ENCODE results near the gene GRSF1. TPM values are rescaled to one million over a fixed set of nuclear protein-coding genes. Genes with fewer than 3 reads are reported as not detected.
"Not testable (repeated sequence)": the region's sequence is repeated elsewhere in the genome, so short reads cannot be mapped to it uniquely, and the experiment has no call there.

Gene GRSF1
- total RNA-seq, 1 donor from 2014 or later = 83.4 TPM

GRCh38 chr4:70841211-70841610 is 1.5 kb upstream of the GRSF1 start:
- Mint-ChIP-seq H3K4me1 (ENCODE audit: low read depth) (peaks cover 13% of the 10 kb centered on the region), H3K27me3 (ENCODE audit: low read depth) (no peaks in the 10 kb centered on the region), H3K36me3 (ENCODE audit: low read depth) (no peaks in the 10 kb centered on the region), H3K4me3 (ENCODE audit: unreplicated experiment) (no peak overlapping the region), H3K27ac (ENCODE audit: unreplicated experiment) (no peak overlapping the region), H3K9me3 (ENCODE audit: low read depth) (no peaks in the 10 kb centered on the region)
- TF ChIP-seq CTCF (IDR thresholded peaks at IDR 0.05) = no peak
- no peak for DNase-seq (ENCODE audit: low spot score)

- not testable (repeated sequence) for H3K27ac Mint-ChIP-seq (ENCODE audit: unreplicated experiment); DNase-seq (ENCODE audit: low spot score); H3K4me3 Mint-ChIP-seq (ENCODE audit: unreplicated experiment); H3K27me3 Mint-ChIP-seq (ENCODE audit: low read depth); H3K9me3 Mint-ChIP-seq (ENCODE audit: low read depth); H3K36me3 Mint-ChIP-seq (ENCODE audit: low read depth)
- peaks cover 19% of the 10 kb centered on the region for H3K4me1 Mint-ChIP-seq (ENCODE audit: low read depth)
Measured at GRCh38 chr4:70840631-70841030, 941 bp upstream of the GRSF1 start.

GRCh38 chr4:70840137-70840536 is 447 bp upstream of the GRSF1 start:
- H3K27me3 Mint-ChIP-seq (ENCODE audit: low read depth); H3K36me3 Mint-ChIP-seq (ENCODE audit: low read depth); H3K4me3 Mint-ChIP-seq (ENCODE audit: unreplicated experiment); DNase-seq (ENCODE audit: low spot score); H3K9me3 Mint-ChIP-seq (ENCODE audit: low read depth); H3K27ac Mint-ChIP-seq (ENCODE audit: unreplicated experiment): not testable (repeated sequence)
- H3K4me1 Mint-ChIP-seq (ENCODE audit: low read depth) = peaks cover 20% of the 10 kb centered on the region

GRCh38 chr4:70838666-70839588 is 763 bp downstream of the GRSF1 start:
- H3K27me3 Mint-ChIP-seq (ENCODE audit: low read depth) = no peaks in the 10 kb centered on the region
- peak overlapping the region; percentile 95 for H3K4me3 Mint-ChIP-seq (ENCODE audit: unreplicated experiment)
- no peak for DNase-seq (ENCODE audit: low spot score)
- H3K36me3 Mint-ChIP-seq (ENCODE audit: low read depth) = peaks cover 4% of the 10 kb centered on the region
- TF ChIP-seq CTCF (IDR thresholded peaks at IDR 0.05) = no peak
- peak overlapping the region; percentile 97 for H3K27ac Mint-ChIP-seq (ENCODE audit: unreplicated experiment)
- no peaks in the 10 kb centered on the region for H3K9me3 Mint-ChIP-seq (ENCODE audit: low read depth)
- peaks cover 20% of the 10 kb centered on the region for H3K4me1 Mint-ChIP-seq (ENCODE audit: low read depth)

- Mint-ChIP-seq H3K27me3 (ENCODE audit: low read depth) (no peaks in the 10 kb centered on the region), H3K4me1 (ENCODE audit: low read depth) (peaks cover 21% of the 10 kb centered on the region), H3K9me3 (ENCODE audit: low read depth) (no peaks in the 10 kb centered on the region), H3K4me3 (ENCODE audit: unreplicated experiment) (peak overlapping the region; percentile 95), H3K36me3 (ENCODE audit: low read depth) (peaks cover 5% of the 10 kb centered on the region), H3K27ac (ENCODE audit: unreplicated experiment) (peak overlapping the region; percentile 97)
- TF ChIP-seq CTCF (IDR thresholded peaks at IDR 0.05) = no peak
- DNase-seq (ENCODE audit: low spot score) = no peak
Measured at GRCh38 chr4:70838204-70838603, 1.5 kb downstream of the GRSF1 start.

- no peaks in the 10 kb centered on the region for H3K9me3 Mint-ChIP-seq (ENCODE audit: low read depth)
- H3K27me3 Mint-ChIP-seq (ENCODE audit: low read depth) = no peaks in the 10 kb centered on the region
- H3K4me1 Mint-ChIP-seq (ENCODE audit: low read depth) = peaks cover 24% of the 10 kb centered on the region
- no peak for DNase-seq (ENCODE audit: low spot score)
- H3K36me3 Mint-ChIP-seq (ENCODE audit: low read depth) = peaks cover 19% of the 10 kb centered on the region
- no peak overlapping the region for H3K27ac Mint-ChIP-seq (ENCODE audit: unreplicated experiment)
- no peak for TF ChIP-seq CTCF (IDR thresholded peaks at IDR 0.05)
- H3K4me3 Mint-ChIP-seq (ENCODE audit: unreplicated experiment) = no peak overlapping the region
Measured at GRCh38 chr4:70836081-70836480, 3.6 kb downstream of the GRSF1 start.
